DLD1 (cell line): ENCODE measurements around the gene RPTOR.
"Not testable (repeated sequence)": the region's sequence is repeated elsewhere in the genome, so short reads cannot be mapped to it uniquely, and the experiment has no call there.

ENCODE experiments used
- in situ Hi-C: cut with HindIII; loops from 2 replicates; pipeline ENCODE4 v1.10.0; 2017; ENCODE audit warnings: low sequenced_read_pairs

Gene RPTOR

DNA sequence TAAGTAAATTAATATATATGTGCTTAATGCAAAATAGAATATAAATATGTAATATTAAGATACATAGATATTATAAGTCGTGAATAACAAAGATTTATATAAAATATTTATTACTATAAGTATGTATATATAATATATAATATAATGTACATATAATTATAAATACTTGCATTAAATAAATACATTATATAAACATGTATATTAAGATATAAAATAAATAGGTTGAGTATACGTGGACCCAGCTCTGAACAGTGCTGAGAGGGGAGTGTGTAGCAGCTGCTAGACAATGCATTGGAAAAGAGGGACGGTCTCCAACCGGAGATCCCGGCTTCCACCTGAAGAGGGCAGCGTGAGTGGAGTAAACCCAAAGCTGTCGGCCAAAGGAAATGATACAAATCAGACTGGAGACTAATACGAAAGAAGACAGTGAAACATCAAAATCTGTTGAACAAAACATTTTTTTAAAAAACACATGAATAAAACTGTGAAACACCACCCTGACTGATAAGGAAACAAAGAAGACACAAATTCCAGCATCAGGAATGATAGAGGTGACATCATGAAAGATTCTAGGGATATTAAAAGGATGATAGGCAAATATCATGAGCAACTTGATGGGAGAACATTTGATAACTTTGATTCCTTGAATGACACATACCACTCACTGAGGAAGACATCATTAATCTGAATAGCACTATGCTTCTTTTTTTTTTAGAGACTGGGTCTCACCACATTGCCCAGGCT, 321.6 kb downstream of the RPTOR start:
- in situ Hi-C loops, result no loop called here

DNA sequence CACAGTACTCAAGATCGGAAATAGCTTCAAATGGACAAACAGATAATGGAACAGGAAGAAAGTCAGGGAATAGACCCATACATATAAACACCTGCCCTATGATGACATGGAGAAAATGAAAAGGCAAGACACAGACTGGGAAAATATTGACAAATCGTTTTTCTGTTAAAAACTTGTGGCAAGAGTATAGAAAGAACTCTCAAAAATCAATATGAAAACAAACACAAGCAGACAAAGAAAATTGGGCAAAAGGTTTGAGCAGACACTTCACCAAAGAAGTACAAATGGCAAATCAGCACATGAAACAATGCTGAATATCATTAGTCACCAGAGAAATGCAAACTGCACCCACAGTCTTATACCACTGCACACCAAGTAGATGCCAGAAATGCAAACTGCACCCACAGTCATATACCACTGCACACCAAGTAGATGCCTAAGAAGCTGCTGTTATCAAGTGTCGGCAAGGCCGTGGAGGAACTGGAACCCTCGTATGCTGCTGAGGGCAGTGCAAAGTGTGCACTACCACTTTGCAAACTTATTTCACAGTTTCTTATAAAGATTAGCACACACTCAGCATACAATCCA, 323.5 kb downstream of the RPTOR start:
- in situ Hi-C loops, result no loop called here

DNA sequence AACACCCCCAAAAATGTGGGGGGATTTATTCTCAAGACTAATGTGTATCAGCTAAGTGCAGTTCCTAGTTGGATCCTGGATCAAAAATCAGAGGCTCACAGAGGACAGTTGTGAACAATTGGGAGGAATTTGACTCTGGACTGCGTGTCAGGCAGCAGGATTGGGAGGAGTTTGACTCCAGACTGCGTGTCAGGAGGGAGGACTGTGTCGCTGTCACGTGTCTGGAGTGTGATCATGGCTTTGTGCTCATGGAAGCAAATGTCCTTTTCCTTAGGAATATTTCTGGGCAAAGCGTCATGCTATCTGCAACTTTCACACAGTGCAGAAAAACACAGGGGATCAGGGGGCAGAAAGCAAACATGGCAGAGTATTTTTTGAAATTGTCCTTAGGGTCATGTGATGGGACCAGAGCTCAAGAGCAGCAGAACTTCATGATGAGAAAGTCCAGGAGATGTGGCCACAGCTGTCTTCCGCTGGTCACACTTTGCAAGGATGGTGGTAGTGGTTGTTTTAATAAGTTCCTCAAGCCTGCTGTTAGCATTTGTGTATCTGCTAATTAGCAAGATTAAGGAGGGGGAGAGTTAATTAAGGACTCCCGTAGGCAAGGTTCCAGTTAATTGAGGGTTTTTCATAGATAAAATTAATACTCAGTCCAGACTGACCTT, 325.0 kb downstream of the RPTOR start:
- in situ Hi-C loops, result no loop called here

DNA sequence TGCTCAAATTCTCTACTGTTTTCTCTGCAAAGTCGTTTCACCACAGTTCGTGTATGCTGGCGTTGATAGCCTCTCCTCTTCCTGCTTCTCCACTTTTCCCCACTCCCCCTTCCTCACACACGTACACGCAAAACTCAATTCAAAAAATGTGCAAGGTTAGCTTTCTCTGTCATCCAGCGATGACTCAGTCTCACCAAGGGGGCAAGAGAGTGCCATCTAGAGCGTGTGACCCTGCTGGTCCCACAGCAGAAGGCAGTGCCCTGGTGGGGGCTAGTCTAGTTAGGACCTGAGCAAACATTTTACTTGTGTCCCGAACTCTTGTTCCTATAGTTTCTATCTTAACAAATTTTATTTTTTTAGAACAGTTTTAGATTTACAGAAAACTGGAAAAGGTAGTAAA, 325.8 kb downstream of the RPTOR start:
- in situ Hi-C loops, result no loop called here

DNA sequence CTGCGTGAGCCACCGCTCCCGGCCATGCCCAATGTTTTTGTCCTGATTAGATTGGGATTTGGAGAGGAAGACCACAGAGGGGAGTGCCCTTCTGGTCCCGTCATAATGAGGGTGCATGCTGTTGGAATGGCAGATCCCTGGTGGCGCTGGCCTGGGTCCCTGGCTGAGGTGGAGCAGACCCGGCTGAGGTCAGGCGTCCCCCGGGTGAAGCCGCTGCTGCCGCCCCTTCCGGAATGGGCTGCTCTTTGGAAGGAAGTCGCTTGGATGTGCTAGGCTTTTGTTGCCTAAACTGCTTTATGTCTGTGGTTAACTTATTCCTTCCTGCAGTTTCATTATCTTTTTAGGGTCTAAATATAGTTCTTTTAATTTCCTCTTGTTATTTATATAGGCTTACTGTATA, 326.7 kb downstream of the RPTOR start:
- in situ Hi-C loops, result no loop called here

DNA sequence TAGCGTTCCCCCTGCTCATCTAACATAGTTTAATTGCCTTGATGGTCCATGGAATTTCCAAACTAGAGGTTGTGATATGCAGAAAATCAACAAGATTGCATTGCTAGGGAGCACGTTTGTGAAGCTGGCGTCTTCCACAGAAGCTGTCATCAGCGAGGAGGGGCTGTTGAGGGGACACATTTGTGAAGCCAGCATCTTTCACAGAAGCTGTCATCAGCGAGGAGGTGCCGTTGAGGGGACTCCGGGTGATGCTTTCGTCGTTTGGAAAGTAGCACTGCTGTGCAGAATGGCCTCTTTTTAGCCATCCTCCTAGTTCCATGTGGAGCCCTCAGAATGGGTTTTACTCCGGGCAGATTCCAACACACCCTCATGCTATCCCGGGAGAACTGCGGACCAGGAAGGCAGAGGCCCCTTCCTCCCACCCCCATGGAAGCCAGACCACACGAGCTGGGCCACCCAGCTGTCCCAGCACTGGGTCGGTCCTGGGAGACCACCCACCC, 327.4 kb downstream of the RPTOR start:
- in situ Hi-C loops, result no loop called here

DNA sequence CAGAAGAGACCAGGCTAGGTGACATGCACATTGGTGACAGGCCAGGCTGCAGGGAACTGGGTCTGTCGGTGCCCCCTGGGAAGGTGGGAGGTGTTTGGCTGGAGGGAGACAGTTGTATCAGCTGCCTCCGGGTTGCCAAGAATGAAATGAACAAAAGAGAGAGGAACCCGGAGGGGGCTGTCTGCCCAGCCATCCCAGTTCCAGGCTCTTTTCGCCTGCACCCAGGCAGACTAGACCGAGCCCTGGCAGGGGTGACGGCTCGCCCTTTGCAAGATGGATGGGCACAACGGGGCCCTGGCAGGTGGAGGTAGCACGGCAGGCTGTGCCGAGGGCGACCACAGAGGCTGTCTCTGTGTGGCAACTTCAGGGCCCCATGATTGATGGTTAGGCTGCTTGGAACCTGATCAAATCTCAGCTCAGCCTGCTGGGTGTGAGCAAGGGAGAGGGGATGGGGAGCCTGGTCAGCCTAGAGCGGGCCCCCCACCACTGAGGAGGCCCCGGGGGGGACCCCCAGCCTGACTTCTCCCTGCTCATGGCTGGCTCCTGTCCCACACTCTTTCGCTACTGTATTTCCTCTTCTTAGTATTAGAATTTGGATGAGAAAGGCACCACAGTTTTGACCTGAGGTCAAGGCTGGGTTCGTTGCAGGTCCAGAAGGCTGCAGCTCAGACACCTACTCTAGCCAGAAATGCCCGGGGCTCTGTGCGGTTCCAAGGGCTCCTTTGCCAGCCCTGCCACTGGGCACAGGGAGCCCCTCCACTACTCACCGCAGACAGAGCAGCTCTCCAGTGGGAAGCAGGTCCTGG, 328.1 kb downstream of the RPTOR start:
- in situ Hi-C loops, result no loop called here

DNA sequence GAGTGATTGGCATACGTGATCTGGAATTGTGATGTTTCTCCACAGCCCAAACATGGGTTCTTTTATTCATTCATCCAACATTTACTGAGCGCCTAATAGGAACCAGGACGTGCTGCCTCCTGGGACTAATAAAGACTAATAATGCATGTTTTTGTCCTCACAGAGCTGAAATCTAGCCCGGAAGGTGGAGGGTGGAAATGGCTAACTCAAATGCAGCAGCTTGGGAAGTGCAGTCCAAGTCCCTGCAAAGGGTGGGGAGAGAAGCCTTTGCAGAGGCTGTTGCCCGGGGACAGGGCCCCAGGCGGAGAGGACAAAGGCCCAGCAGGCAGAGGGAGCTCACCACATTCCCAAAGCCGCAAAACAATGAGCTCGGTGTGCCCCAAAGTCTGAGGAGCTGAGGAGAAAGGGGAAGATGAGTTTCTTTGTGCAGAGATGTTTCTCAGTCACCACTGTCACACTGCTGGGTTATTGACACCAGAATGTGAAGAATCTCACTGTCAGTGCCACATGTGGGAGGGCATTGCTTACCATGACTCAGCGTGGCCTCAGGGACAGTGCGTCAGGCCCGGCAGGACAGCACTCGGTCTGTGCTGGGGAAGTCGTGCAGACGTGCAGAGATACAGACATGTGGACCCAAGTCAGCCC, 328.8 kb downstream of the RPTOR start:
- in situ Hi-C loops, result no loop called here

DNA sequence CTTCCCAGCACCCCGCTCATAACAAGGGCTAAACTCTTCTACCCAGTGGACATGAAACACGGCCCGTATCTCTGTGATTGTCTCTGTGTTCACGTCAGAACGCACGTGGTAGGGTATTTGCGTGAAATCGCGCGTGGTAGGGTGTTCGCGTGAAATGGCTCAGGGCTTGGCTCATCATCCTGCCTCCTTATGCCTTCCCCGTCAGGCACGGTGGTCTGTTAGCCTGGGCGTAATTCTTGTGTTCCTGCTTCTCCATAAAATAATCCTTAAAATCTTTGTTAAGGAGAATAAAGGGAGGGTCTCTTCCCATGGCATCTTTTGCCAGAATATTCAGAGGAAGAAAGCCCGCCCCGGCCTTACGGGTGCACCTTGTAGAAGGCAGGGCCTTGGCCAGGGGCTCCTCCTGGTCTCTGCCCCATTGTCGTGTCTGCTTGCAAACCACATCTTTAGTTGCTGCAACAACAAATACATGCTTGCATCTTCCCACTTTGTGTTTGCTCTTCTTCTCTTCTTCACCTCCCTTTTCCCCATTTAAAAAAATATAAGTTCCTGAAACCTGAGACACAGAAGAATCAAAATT, 330.3 kb downstream of the RPTOR start:
- in situ Hi-C loops, result no loop called here

DNA sequence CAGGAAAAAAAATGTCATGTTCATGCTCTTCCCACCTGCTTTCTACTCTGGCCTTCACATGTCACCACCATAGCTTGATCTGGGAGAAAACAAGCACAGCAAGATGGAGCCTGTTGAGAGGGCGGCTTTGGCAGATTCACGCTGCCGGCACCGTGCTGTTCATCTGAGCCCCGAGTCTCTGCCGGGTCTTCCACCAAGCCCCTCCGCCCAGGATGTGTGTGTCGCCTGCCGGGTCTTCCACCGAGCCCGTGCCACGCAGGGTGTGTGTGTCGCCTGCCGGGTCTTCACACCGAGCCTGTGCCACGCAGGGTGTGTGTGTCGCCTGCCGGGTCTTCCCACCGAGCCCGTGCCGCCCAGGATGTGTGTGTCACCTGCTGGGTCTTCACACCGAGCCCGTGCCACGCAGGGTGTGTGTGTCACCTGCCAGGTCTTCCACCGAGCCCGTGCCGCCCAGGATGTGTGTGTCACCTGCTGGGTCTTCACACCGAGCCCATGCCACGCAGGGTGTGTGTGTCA, 330.9 kb downstream of the RPTOR start:
- in situ Hi-C loops, result not testable (repeated sequence)

DNA sequence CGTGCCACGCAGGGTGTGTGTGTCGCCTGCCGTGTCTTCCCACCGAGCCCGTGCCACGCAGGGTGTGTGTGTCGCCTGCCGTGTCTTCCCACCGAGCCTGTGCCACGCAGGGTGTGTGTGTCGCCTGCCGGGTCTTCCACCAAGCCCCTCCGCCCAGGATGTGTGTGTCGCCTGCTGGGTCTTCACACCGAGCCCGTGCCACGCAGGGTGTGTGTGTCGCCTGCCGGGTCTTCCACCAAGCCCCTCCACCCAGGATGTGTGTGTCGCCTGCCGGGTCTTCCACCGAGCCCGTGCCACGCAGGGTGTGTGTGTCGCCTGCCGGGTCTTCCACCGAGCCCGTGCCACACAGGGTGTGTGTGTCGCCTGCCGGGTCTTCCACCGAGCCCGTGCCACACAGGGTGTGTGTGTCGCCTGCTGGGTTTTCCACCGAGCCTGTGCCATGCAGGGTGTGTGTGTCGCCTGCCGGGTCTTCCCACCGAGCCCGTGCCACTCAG, 331.9 kb downstream of the RPTOR start:
- in situ Hi-C loops, result not testable (repeated sequence)

DNA sequence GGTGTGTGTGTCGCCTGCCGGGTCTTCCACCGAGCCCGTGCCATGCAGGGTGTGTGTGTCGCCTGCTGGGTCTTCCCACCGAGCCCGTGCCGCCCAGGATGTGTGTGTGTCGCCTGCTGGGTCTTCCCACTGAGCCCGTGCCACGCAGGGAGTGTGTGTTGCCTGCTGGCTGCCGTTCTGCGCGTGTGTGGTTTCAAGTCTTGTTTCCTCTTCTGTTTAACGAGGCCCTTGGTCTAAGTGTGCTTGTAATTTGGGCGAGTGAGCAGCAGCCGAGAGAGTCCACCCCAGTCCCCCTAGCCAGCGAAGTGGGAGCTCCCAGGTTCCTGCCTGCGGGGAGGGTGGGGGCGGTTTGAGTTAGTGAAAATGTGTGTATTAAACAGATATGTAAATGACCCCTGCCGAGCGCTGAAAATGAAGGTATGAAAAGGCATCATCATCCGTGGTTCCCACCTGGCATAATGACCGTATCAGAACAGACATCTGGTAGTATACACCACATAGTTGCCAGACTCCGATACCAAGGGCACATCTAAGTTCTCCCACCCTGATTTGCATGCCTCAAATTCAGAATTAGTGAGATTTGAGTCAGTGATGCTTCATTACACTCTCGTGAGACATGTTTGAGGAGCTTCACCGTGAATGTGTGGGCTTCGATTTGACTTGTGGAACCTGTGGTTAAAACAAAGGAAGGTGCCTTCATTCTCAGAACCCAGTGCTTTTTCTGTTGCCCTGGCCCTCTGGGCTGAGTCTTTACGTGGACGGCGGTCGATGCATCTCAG, 332.5 kb downstream of the RPTOR start:
- in situ Hi-C loops, result no loop called here

DNA sequence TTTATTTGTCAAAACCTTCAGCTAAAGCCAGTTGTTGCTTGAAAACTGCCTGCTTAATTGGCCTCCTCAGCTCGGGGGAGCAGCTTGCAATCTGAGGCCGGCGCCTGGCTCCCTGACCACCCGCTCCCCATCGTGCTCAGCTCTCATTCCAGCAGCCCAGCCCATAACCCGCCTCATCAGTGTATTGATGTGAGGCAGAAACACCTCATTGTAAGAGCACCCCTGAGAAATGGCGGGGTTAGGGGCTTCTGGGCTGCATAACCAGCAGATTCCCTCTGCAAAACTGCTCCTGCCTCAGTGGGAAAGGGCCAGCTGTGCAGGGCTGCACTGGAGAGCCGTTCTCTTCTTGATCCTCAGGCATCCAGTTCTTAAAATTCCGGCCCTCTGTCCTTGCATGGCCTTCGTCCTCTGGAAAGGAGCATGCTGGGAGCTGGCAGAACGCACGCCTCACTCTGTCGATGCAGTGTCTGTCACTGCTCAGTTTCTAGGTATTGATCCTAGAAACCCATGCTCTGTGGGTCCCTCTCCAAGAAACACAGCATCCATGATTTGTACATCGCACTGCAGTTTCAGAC, 333.2 kb downstream of the RPTOR start:
- in situ Hi-C loops, result no loop called here

DNA sequence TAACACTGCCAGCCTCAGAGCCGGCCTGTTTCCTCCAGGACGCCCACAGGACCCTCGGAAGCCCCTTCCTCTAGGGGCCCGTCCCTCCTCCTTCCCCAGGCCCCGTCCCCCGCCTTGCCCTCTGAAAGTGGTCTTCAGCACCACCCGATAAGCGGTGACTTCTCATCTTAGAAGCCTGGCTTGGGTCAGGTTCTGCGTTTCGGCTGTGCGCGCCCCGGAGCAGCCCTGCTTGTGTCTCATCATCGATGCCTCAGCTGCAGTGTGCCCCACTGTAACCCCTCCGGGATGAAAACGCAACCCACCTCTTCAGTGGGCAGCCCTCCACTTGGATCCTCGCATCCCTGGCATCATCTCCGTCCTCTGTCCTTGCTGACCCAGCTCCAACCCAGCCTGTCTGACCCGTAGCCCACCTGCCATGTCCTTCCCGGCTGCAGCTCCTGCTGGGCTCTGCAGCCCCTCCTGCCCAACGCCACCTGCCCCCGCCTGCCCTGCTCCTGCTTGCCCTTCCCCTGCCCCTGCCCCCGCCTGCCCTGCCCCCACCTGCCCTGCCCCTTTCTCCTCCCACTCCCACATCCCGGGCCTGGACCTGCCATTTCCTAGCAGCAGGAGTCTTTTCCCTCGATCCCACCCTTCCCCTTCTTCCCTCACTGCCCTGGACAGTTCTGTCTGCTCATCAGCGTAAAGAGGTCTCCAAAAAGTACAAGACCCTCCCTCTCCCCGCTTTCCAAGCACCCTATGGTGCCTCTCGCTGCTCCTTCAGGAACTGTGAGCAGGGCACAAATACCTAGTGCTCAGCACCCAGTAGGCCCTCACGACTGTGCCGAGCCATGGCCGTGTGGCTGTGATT, 334.5 kb downstream of the RPTOR start:
- in situ Hi-C loops, result no loop called here

DNA sequence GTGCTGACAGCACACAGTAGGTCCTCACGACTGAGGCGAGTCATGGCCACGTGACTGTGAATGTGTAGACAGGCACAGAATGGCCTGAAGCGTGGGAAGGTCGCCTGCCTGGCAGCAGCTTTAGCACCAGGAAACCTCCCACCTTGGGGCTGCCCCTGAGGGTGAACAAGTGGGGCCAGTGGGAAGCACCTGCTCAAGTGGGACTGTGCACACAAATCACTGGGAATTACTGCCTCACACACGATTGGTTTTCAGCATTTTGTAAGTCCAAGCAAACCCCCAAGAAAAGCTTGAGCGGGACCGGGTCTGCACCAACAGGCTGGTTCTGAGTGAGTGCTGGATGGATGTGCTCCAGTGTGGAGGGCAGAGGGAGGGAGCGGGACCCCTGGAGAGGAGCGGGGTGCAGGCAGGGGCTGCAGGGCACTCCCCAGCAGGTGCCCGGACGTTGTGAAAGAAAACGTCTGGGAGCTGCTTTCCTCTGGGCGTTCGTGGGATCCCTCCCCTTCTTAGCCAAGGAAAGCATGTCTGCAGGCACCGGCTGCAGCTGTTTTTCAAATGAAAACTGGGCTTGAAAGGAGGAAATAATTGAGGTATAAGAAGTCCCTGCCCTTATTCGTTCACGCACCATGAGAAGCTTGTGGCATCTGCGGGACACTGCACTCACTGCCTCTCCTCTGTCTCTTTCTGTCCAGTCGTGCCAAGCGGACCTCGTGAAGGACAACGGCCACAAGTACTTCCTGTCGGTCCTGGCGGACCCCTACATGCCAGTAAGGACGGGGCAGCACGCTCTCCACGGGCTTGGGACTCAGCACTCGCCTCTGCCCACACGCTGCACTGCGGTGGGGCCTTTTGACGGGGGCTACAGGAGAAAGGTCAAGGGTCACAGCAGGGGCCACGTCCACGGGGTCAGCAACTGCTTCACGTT, 335.3 kb downstream of the RPTOR start:
- in situ Hi-C loops, result no loop called here

DNA sequence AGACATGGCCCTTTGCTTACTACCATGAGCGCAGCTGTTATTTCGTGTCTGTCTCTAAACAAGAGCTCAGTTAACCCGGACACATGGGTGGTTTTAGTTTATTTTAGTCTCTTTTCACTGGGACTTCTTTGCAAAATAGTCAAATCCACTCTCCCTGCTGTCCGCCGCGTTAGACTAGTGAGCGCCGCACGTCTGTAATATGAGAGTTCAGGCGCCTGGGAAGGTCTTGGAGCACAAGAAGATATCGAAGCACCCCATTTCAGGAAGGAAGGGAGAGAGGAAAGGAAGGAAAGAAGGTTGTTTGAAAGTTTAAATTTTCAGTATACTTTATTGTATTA, 336.0 kb downstream of the RPTOR start:
- in situ Hi-C loops, result no loop called here

DNA sequence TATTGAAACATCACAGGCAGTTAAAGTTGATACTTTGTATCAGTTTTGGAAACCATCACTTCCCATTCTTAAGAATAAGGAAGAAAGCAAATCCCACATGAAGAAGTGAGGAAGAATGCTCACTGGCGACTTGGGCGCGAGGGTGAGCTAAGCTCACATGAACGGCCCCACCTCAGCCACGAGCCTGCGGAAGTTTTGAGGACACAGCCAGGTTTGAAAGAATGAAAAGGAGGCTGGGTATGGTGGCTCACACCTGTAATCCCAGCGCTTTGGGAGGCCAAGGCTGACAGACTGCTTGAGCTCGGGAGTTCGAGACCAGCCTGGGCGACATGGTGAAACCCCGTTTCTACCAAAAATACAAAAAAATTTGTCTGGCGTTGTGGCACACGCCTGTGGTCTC, 336.7 kb downstream of the RPTOR start:
- in situ Hi-C loops, result no loop called here
